ENCODE data around the gene CACNA1A.

GRCh38 chr19:13404236-13404635 lies 102.0 kb downstream of the CACNA1A start:
- TF ChIP-seq, protein P1, sequence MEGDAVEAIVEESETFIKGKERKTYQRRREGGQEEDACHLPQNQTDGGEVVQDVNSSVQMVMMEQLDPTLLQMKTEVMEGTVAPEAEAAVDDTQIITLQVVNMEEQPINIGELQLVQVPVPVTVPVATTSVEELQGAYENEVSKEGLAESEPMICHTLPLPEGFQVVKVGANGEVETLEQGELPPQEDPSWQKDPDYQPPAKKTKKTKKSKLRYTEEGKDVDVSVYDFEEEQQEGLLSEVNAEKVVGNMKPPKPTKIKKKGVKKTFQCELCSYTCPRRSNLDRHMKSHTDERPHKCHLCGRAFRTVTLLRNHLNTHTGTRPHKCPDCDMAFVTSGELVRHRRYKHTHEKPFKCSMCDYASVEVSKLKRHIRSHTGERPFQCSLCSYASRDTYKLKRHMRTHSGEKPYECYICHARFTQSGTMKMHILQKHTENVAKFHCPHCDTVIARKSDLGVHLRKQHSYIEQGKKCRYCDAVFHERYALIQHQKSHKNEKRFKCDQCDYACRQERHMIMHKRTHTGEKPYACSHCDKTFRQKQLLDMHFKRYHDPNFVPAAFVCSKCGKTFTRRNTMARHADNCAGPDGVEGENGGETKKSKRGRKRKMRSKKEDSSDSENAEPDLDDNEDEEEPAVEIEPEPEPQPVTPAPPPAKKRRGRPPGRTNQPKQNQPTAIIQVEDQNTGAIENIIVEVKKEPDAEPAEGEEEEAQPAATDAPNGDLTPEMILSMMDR (IDR thresholded peaks at IDR 0.05), result no peak
- TF ChIP-seq EZH2phosphoT487 (IDR thresholded peaks at IDR 0.05) (no peak), EZH2 (IDR thresholded peaks at IDR 0.05) (no peak)

Measured in neural progenitor cell (in vitro differentiated cells).